GM13977 (cell line): ENCODE results near the gene TMEM135.
"Not testable (repeated sequence)": the region's sequence is repeated elsewhere in the genome, so short reads cannot be mapped to it uniquely, and the experiment has no call there.

Experiments
- DNase-seq: peaks from one replicate; pipeline ENCODE4 v3.0.0; 2012; ENCODE audit warnings: low spot score
- in situ Hi-C: fragments of 300-500 bp; cut with MboI; formaldehyde crosslinking; loops from one replicate; pipeline ENCODE4 v1.12.0; 2022; ENCODE audit warnings: low sequenced_read_pairs, low pct_unique_long_range_greater_than_20kb, mixed read lengths, inconsistent platforms; ENCODE audit not compliant: unreplicated experiment
- TF ChIP-seq, protein P1 (sequence below): IDR thresholded peaks from 2 replicates; pipeline ENCODE4 v1.5.1; 2012; ENCODE audit warnings: mild to moderate bottlenecking, control low read depth; ENCODE audit not compliant: insufficient read depth; ENCODE audit errors: extremely low read depth, missing control alignments

The TMEM135 gene

DNA sequence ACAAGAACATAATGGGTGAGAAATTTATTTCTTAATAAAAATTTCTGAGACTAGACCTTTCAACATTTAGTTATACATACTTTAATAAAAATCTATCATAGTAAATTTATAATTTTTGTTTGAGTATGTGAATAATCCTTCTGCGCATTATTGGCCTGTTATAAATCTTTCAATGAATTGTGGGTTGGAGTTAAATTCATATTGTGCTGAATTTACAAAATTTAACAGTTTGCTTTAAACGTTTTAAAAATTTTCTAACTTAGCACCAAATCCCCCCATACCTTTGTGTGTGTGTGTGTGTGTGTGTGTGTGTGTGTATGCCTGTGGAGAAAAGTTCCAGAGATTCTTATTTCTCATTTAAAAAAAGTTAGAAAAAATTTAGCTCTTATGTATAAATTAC is 111.0 kb downstream of the TMEM135 start:
- DNase-seq = no peak
- in situ Hi-C loops = no loop called here
- TF ChIP-seq, protein P1, sequence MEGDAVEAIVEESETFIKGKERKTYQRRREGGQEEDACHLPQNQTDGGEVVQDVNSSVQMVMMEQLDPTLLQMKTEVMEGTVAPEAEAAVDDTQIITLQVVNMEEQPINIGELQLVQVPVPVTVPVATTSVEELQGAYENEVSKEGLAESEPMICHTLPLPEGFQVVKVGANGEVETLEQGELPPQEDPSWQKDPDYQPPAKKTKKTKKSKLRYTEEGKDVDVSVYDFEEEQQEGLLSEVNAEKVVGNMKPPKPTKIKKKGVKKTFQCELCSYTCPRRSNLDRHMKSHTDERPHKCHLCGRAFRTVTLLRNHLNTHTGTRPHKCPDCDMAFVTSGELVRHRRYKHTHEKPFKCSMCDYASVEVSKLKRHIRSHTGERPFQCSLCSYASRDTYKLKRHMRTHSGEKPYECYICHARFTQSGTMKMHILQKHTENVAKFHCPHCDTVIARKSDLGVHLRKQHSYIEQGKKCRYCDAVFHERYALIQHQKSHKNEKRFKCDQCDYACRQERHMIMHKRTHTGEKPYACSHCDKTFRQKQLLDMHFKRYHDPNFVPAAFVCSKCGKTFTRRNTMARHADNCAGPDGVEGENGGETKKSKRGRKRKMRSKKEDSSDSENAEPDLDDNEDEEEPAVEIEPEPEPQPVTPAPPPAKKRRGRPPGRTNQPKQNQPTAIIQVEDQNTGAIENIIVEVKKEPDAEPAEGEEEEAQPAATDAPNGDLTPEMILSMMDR = no peak

DNA sequence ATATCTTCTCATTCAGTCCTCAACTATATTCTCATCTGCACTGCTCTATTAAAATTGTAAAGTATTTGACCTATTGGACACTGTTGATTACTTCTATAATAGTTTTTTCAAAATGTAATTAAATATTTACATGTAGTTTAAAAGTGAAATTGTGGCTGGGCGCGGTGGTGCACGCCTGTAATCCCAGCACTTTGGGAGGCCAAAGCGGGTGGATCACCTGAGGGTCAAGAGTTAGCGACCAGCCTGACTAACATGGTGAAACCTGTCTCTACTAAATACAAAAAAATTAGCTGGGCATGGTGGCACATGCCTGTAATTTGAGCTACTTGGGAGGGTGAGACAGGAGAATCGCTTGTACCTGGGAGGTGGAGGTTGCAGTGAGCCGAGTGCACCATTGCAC is 112.0 kb downstream of the TMEM135 start:
- in situ Hi-C loops, DNase-seq: not testable (repeated sequence)

DNA sequence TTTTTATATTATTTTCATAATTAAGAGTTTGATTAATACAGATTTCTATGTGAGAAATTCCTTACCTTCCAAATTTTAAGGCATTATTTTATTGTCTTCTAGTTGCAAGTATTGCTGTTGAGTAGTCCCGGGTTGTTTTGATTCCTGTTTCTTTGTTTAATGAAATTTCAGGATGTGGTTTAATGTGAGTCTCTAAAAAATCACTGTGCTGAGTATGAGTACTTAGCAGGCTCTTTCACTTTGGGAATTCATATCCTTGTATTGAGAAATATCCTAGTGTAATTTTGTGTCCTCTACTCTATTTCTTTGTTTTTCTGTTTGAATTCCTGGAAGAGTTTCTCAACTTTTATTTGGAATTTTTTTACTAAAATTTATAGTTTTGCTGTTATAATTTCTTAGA is 113.2 kb downstream of the TMEM135 start:
- DNase-seq = no peak
- in situ Hi-C loops = no loop called here
- TF ChIP-seq, protein P1 = no peak

DNA sequence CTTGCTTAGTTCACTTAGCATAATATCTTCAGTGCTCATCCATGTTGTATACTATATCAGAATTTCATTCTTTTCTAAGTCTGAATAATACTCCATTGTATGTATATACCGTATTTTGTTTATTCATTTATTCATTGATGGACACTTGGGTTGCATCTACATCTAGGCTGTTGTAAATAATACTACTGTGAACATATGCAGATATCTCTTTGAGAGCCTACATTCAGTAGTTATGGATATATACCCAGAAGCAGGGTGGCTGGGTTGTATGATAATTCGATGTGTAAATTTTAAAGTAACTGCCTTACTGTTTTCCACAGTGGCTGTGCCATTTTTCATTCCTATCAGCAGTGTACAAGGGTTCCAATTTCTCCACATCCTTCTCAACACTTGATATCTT is 116.5 kb downstream of the TMEM135 start:
- TF ChIP-seq, protein P1 = no peak
- in situ Hi-C loops = no loop called here
- DNase-seq = no peak

DNA sequence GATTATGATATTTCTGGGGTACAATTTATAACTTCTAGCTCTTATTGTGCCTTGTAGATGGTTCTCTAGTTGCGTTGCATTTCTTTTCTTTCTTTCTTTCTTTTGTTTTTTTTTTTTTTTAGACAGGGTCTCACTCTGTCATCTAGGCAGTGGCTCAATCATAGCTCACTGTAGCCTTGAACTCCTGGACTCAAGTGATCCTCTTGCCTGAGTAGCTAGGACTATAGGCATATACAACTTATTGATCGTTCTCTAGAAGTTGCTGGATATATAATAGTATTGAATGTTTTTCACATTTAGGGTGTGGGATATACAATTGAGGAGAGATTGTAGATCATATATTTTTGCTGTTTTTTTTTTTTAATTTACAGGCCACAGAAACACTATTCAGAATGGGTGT is 119.2 kb downstream of the TMEM135 start:
- TF ChIP-seq, protein P1 = no peak
- in situ Hi-C loops = no loop called here

DNA sequence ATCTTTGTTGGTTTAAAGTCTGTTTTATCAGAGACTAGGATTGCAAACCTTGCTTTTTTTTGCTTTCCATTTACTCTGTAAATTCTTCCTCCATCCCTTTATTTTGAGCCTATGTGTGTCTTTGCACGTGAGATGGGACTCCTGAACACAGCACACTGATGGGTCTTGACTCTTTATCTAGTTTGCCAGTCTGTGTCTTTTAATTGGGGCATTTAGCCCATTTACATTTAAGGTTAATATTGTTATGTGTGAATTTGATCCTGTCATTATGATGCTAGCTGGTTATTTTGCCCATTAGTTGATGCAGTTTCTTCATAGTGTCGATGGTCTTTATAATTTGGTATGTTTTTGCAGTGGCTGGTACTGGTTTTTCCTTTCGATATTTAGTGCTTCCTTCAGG is 131.3 kb downstream of the TMEM135 start:
- DNase-seq, in situ Hi-C loops: not testable (repeated sequence)

More for the DNA sequence above, 119.2 kb downstream of the TMEM135 start:
- DNase-seq = no peak

DNA sequence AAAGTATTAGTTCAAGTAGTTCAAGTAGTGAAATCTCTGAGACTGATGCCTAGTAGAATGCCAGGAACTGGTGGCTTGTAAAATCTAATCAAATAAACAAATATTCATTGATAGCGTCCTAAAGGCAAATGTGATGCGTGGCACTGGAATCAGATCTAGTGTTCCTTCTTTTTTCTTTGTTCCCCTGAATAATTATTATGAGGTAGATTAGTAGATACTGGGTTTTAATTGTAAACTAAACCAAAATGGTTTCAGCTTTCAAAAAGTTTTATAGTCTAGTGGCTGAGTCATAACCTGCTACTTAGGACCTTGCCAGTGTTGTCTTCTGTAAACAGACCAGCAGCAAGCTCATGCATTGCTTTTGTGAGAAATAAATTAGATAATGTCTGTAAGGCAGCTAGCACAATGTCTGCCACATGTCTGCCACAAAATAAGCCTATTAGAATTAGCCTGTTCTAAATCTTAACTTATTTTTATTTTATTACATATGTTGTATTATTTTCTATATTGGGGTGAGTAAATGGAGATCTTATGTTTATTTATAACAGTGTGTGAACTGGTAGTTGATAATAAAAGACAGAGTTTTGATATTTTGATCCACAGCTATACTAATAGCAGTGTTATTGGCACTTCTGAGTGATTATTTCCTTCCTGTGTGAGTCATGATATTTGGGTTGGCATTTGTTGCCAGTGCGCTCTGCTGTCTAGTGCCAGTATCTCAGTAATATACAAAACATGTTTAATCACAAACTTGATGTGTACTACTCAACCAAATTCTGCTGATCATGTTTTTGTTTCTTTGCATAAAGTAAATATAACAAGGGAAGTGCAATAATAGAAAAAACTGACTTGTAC is 135.7 kb downstream of the TMEM135 start:
- DNase-seq = no peak
- TF ChIP-seq, protein P1 = no peak
- in situ Hi-C loops = no loop called here

DNA sequence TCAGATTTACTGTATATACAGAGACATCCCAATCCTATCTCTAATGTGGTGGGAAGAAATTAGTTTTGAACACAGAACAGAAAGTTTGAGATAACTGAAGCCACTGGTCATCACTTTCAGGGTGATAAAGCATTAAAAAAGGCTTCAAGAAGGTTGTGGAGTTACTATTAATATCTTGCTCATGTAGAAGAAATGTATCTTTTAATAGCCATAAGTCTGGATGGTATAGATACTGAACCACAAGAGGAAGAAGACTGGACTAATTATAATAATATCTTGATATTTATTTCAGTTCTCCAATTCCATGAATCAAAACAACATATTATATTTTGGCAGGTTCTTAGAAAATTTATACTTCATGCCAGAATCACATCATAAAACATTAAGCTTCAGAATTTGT is 137.1 kb downstream of the TMEM135 start:
- no peak for DNase-seq
- TF ChIP-seq, protein P1 = no peak
- in situ Hi-C loops = no loop called here
